CD14-positive monocyte (primary cell): ENCODE results near the gene LONRF2. TPM values are rescaled to one million over a fixed set of nuclear protein-coding genes. Genes with fewer than 3 reads are reported as not detected.

ENCODE experiments used
- DNase-seq, 3 donors: peaks; one replicate each; pipeline ENCODE4 v3.0.0-alpha.2; 2011 to 2022
- H2AFZ ChIP-seq: 2 replicates; pipeline ENCODE4 v1.6.0; 2012; ENCODE audit warnings: mild to moderate bottlenecking, low read depth, low read length, inconsistent platforms; ENCODE audit not compliant: insufficient read depth, poor library complexity, severe bottlenecking
- H3K27ac ChIP-seq, 2 donors: 1 replicate in 1 of 2; 2 replicates in 1 of 2; pipeline ENCODE4 v1.5.1; 2012 to 2013; ENCODE audit warnings: low read length in 2 of 2, control low read depth in 1 of 2, inconsistent platforms in 1 of 2, low read depth in 1 of 2, mild to moderate bottlenecking in 1 of 2
- H3K27me3 ChIP-seq, 2 donors: one replicate each; pipeline versions ENCODE4 v1.6.0 to v1.6.1; 2011 to 2013; ENCODE audit warnings: low read length in 2 of 2; ENCODE audit not compliant: control insufficient read depth in 2 of 2, insufficient read depth in 2 of 2
- H3K36me3 ChIP-seq, 2 donors: replicated peaks in 1 of 2; 1 replicate in 1 of 2; 2 replicates in 1 of 2; pipeline versions ENCODE4 v1.5.1 to v1.6.1; 2012 to 2013; ENCODE audit warnings: low read length in 2 of 2, control low read depth in 1 of 2, inconsistent platforms in 1 of 2, mild to moderate bottlenecking in 1 of 2; ENCODE audit not compliant: insufficient read depth in 2 of 2, control insufficient read depth in 1 of 2
- H3K4me1 ChIP-seq, 2 donors: 1 replicate in 1 of 2; 2 replicates in 1 of 2; pipeline versions ENCODE4 v1.5.1 to v1.6.1; 2012 to 2013; ENCODE audit warnings: low read length in 2 of 2, control low read depth in 1 of 2, inconsistent platforms in 1 of 2, mild to moderate bottlenecking in 1 of 2, moderate library complexity in 1 of 2; ENCODE audit not compliant: insufficient read depth in 2 of 2, control insufficient read depth in 1 of 2
- H3K4me2 ChIP-seq: replicated peaks from 2 replicates; pipeline ENCODE3; 2012; ENCODE audit warnings: low read length, moderate library complexity, mild to moderate bottlenecking; ENCODE audit not compliant: poor library complexity, severe bottlenecking; ENCODE audit errors: extremely low read depth
- H3K4me3 ChIP-seq, 3 experiments: fragments of 200-600 bp in 1 of 3; sonication (generic) in 1 of 3; replicated peaks in 1 of 3; 1 replicate in 2 of 3; 2 replicates in 1 of 3; pipeline ENCODE4 v1.5.1; 2011 to 2013; ENCODE audit warnings: low read length in 3 of 3, mild to moderate bottlenecking in 3 of 3, control low read depth in 2 of 3, low read depth in 2 of 3, inconsistent platforms in 1 of 3, moderate library complexity in 1 of 3
- H3K79me2 ChIP-seq: 2 replicates; pipeline ENCODE4 v1.6.0; 2012; ENCODE audit warnings: mild to moderate bottlenecking, control low read depth, inconsistent platforms, low read length, moderate library complexity; ENCODE audit not compliant: insufficient read depth
- H3K9ac ChIP-seq: 2 replicates; pipeline ENCODE4 v1.6.0; 2017; ENCODE audit warnings: low read length, mild to moderate bottlenecking; ENCODE audit not compliant: insufficient read depth, poor library complexity, severe bottlenecking
- H3K9me3 ChIP-seq, 2 donors: replicated peaks in 1 of 2; 1 replicate in 1 of 2; 2 replicates in 1 of 2; pipeline versions ENCODE4 v1.5.1 to v1.6.1; 2012 to 2013; ENCODE audit warnings: low read length in 2 of 2, control low read depth in 1 of 2; ENCODE audit not compliant: control insufficient read depth in 1 of 2, insufficient read depth in 1 of 2
- H4K20me1 ChIP-seq: 2 replicates; pipeline ENCODE4 v1.6.0; 2012; ENCODE audit warnings: mild to moderate bottlenecking, low read length, control low read depth, moderate library complexity; ENCODE audit not compliant: insufficient read depth
- H3K27ac Mint-ChIP-seq, 7 donors: one replicate each; pipeline ENCODE4 v1.8.0; 2020; ENCODE audit warnings: mild to moderate bottlenecking in 7 of 7, mixed read lengths in 7 of 7, moderate library complexity in 6 of 7, inconsistent platforms in 2 of 7
- H3K27me3 Mint-ChIP-seq, 3 donors: one replicate each; pipeline ENCODE4 v1.8.0; 2021 to 2022; ENCODE audit warnings: low read depth in 3 of 3, mild to moderate bottlenecking in 3 of 3, mixed read lengths in 3 of 3, moderate library complexity in 3 of 3, inconsistent platforms in 1 of 3
- H3K36me3 Mint-ChIP-seq, 2 donors: one replicate each; pipeline ENCODE4 v1.8.0; 2020; ENCODE audit warnings: mixed read lengths in 2 of 2, inconsistent platforms in 1 of 2, mild to moderate bottlenecking in 1 of 2
- H3K4me1 Mint-ChIP-seq: one replicate; pipeline ENCODE4 v1.8.0; 2020; ENCODE audit warnings: mild to moderate bottlenecking, mixed read lengths
- H3K4me3 Mint-ChIP-seq, 2 donors: one replicate each; pipeline ENCODE4 v1.8.0; 2020; ENCODE audit warnings: mild to moderate bottlenecking in 2 of 2, mixed read lengths in 2 of 2, moderate library complexity in 1 of 2
- H3K9me3 Mint-ChIP-seq, 7 donors: one replicate each; pipeline ENCODE4 v1.8.0; 2020 to 2022; ENCODE audit warnings: mixed read lengths in 7 of 7, mild to moderate bottlenecking in 6 of 7, moderate library complexity in 6 of 7, inconsistent platforms in 2 of 7
- WGBS: methylation state at CpG from one replicate; pipeline ENCODE4 v1.1.5; 2013; ENCODE audit warnings: missing lambda C conversion rate; ENCODE audit not compliant: insufficient coverage; 5-methylcytosine and 5-hydroxymethylcytosine counted together
- intact Hi-C, 2 donors: fragments of 100-400 bp; cut with micrococcal nuclease; formaldehyde crosslinking; loops; one replicate each; pipeline versions ENCODE4 v1.15.0 to v1.15.1; 2023
- polyA plus RNA-seq, 3 donors: library from polyadenylated mRNA; depleted of rRNA in 1 of 3; unstranded in 2 of 3; stranded (reverse) in 1 of 3; fragments of 300-500 nt in 2 of 3; fragments of >200 nt in 1 of 3; fragmentation: Illumina TruSeq in 2 of 3; gene quantifications; 1 replicate in 2 of 3; 2 replicates in 1 of 3; pipeline ENCODE4 v1.2.3, GENCODE V29; 2012 to 2021
- TF ChIP-seq, protein P1 (sequence below): fragments of 200-600 bp; IDR thresholded peaks from one replicate; pipeline ENCODE4 v1.8.0; 2022; ENCODE audit warnings: antibody characterized with exemption, mild to moderate bottlenecking

Gene LONRF2
- polyA plus RNA-seq, 3 donors = not detected

DNA sequence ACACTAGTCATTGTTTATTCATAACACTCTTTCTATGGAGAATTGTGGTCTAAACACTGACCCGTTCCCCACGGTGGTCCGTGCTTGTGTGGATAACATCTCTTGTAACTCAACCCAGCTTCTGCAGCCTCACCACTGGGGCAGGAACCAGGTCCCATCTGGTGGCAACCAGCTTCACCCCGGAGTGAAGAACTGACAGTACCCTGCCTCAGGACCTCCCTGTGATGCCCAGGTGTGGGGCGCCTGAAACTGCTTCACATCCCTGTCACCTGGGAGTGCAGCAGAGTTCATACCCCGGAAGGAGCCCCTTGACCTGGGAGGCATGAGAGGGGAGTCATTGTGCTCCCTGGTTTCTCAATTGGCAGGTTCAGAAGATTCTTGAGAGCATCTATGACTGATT is 81.1 kb downstream of the LONRF2 start:
- no peak overlapping the region for H2AFZ ChIP-seq
- Mint-ChIP-seq H3K9me3 (no peaks in the 10 kb centered on the region), H3K27ac (peak overlapping the region in 1 of 7 donors; percentile 68), H3K4me1 (peaks cover 38% of the 10 kb centered on the region), H3K4me3 (no peak overlapping the region), H3K27me3 (peaks cover 0 to 4% (median 0%) of the 10 kb centered on the region in 3 donors), H3K36me3 (no peaks in the 10 kb centered on the region)
- DNase-seq = no peak
- H3K27ac ChIP-seq = no peak overlapping the region
- WGBS = 94% methylated on average over 5 of the region's 6 CpGs
- H3K4me3 ChIP-seq = no peak overlapping the region
- TF ChIP-seq, protein P1, sequence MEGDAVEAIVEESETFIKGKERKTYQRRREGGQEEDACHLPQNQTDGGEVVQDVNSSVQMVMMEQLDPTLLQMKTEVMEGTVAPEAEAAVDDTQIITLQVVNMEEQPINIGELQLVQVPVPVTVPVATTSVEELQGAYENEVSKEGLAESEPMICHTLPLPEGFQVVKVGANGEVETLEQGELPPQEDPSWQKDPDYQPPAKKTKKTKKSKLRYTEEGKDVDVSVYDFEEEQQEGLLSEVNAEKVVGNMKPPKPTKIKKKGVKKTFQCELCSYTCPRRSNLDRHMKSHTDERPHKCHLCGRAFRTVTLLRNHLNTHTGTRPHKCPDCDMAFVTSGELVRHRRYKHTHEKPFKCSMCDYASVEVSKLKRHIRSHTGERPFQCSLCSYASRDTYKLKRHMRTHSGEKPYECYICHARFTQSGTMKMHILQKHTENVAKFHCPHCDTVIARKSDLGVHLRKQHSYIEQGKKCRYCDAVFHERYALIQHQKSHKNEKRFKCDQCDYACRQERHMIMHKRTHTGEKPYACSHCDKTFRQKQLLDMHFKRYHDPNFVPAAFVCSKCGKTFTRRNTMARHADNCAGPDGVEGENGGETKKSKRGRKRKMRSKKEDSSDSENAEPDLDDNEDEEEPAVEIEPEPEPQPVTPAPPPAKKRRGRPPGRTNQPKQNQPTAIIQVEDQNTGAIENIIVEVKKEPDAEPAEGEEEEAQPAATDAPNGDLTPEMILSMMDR = no peak
- no peaks in the 10 kb centered on the region for H3K9me3 ChIP-seq
- intact Hi-C loops = loop anchor here (5.0 kb wide), 2 partner anchors 54 to 64 kb away; no protein-coding TSS in a partner anchor
- H4K20me1 ChIP-seq = no peaks in the 10 kb centered on the region
- H3K79me2 ChIP-seq = no peaks in the 10 kb centered on the region
- peaks cover 36 to 42% of the 10 kb centered on the region in 2 donors for H3K4me1 ChIP-seq
- no peak overlapping the region for H3K4me2 ChIP-seq
- H3K9ac ChIP-seq = no peak overlapping the region
- H3K36me3 ChIP-seq = no peaks in the 10 kb centered on the region
- H3K27me3 ChIP-seq = no peaks in the 10 kb centered on the region

GRCh38 chr2:100240386-100240785 is 81.9 kb downstream of the LONRF2 start:
- Histone ChIP-seq H3K4me1 (peaks cover 31 to 39% of the 10 kb centered on the region in 2 donors), H4K20me1 (no peaks in the 10 kb centered on the region), H3K9ac (no peak overlapping the region), H3K79me2 (no peaks in the 10 kb centered on the region), H3K36me3 (no peaks in the 10 kb centered on the region), H2AFZ (no peak overlapping the region), H3K4me3 (no peak overlapping the region), H3K9me3 (no peaks in the 10 kb centered on the region), H3K4me2 (no peak overlapping the region), H3K27me3 (no peaks in the 10 kb centered on the region), H3K27ac (no peak overlapping the region)
- Mint-ChIP-seq H3K36me3 (no peaks in the 10 kb centered on the region), H3K9me3 (no peaks in the 10 kb centered on the region), H3K4me1 (peaks cover 37% of the 10 kb centered on the region), H3K27ac (no peak overlapping the region), H3K27me3 (peaks cover 2 to 4% (median 3%) of the 10 kb centered on the region in 3 donors), H3K4me3 (no peak overlapping the region)
- DNase-seq = no peak
- WGBS = 97% methylated on average over 4 of the region's 10 CpGs
- TF ChIP-seq, protein P1 = no peak
- intact Hi-C loops = loop anchor here (5.0 kb wide), 2 partner anchors 53 to 63 kb away; no protein-coding TSS in a partner anchor
